IMR-90 (cell line): ENCODE measurements around the gene ZMAT5. TPM values are rescaled to one million over a fixed set of nuclear protein-coding genes. Genes with fewer than 3 reads are reported as not detected.

Source experiments
- ATAC-seq: fragments of 200-7000 bp; cut with Tn5 transposase; 2 replicates; pipeline ENCODE4 v1.9.1; 2020; ENCODE audit warnings: low read depth, mild to moderate bottlenecking, moderate library complexity
- BruUV-seq: library from RNA; stranded (reverse); fragments of 400-500 nt; replicated peaks from 2 replicates; lab custom pipeline; 2021; lab: Mats Ljungman, UMichigan
- CTCF ChIA-PET: fragments of 300-600 bp; formaldehyde crosslinking; extraction: SDS; loops from one replicate; lab custom pipeline; 2021; ENCODE audit warnings: antibody characterized with exemption; lab: Yijun Ruan, JAX
- POLR2A ChIA-PET: fragments of 300-600 bp; sonication (Branson Sonifier 250); formaldehyde crosslinking; loops from one replicate; lab custom pipeline; 2022; ENCODE audit warnings: antibody characterized with exemption; ENCODE audit not compliant: unreplicated experiment; lab: Charles Lee
- DNase-seq: peaks from one replicate; pipeline ENCODE4 v3.0.0; 2013
- H2AFZ ChIP-seq: replicated peaks from 2 replicates; pipeline ENCODE3; 2013; ENCODE audit warnings: low read length, mild to moderate bottlenecking; ENCODE audit not compliant: poor library complexity
- H2AK5ac ChIP-seq: 2 replicates; pipeline ENCODE4 v1.6.1; 2013; ENCODE audit warnings: low read depth, low read length, inconsistent platforms
- H2AK9ac ChIP-seq: replicated peaks from 2 replicates; pipeline ENCODE3; 2013; ENCODE audit warnings: mild to moderate bottlenecking, low read depth, low read length, moderate library complexity; ENCODE audit not compliant: poor library complexity
- H2BK120ac ChIP-seq: 2 replicates; pipeline ENCODE4 v1.6.1; 2013; ENCODE audit warnings: low read depth, low read length, inconsistent platforms
- H2BK15ac ChIP-seq: 3 replicates; pipeline ENCODE4 v1.6.1; 2013; ENCODE audit warnings: low read depth, low read length, inconsistent platforms
- H2BK20ac ChIP-seq: 2 replicates; pipeline ENCODE4 v1.6.1; 2013; ENCODE audit warnings: low read depth, mild to moderate bottlenecking, inconsistent platforms, low read length, moderate library complexity
- H2BK5ac ChIP-seq: 2 replicates; pipeline ENCODE4 v1.6.1; 2013; ENCODE audit warnings: mild to moderate bottlenecking, low read depth, low read length, inconsistent platforms; ENCODE audit not compliant: poor library complexity, severe bottlenecking
- H3K14ac ChIP-seq: replicated peaks from 2 replicates; pipeline ENCODE4 v1.6.1; 2013; ENCODE audit warnings: low read depth, low read length, inconsistent platforms
- H3K18ac ChIP-seq: 2 replicates; pipeline ENCODE4 v1.6.1; 2013; ENCODE audit warnings: low read depth, low read length, control low read depth
- H3K23ac ChIP-seq: 2 replicates; pipeline ENCODE4 v1.6.1; 2013; ENCODE audit warnings: low read depth, low read length, inconsistent platforms
- H3K27ac ChIP-seq: 2 replicates; pipeline ENCODE4 v1.5.1; 2013; ENCODE audit warnings: mild to moderate bottlenecking, control low read depth, low read length; ENCODE audit not compliant: insufficient read depth
- H3K27me3 ChIP-seq: 2 replicates; pipeline ENCODE4 v1.6.1; 2013; ENCODE audit warnings: low read length; ENCODE audit not compliant: control insufficient read depth, insufficient read depth
- H3K36me3 ChIP-seq: 2 replicates; pipeline ENCODE4 v1.6.1; 2013; ENCODE audit warnings: low read length, mixed read lengths; ENCODE audit not compliant: control insufficient read depth, insufficient read depth
- H3K4ac ChIP-seq: 2 replicates; pipeline ENCODE4 v1.6.1; 2013; ENCODE audit warnings: low read depth, low read length, inconsistent platforms
- H3K4me1 ChIP-seq: 2 replicates; pipeline ENCODE4 v1.6.1; 2013; ENCODE audit warnings: low read length, mixed read lengths; ENCODE audit not compliant: control insufficient read depth, insufficient read depth
- H3K4me2 ChIP-seq: 2 replicates; pipeline ENCODE4 v1.6.1; 2013; ENCODE audit warnings: low read depth, mild to moderate bottlenecking, control low read depth, low read length, moderate library complexity
- H3K4me3 ChIP-seq: 2 replicates; pipeline ENCODE4 v1.5.1; 2013; ENCODE audit warnings: low read depth, mild to moderate bottlenecking, control low read depth, low read length, moderate library complexity; ENCODE audit not compliant: insufficient read depth
- H3K56ac ChIP-seq: 2 replicates; pipeline ENCODE4 v1.6.1; 2013; ENCODE audit warnings: low read length, inconsistent platforms; ENCODE audit not compliant: insufficient read depth; ENCODE audit errors: extremely low read depth
- H3K79me1 ChIP-seq, 2 experiments: 2 replicates each; pipeline ENCODE4 v1.6.1; 2013; ENCODE audit warnings: low read length in 2 of 2, inconsistent platforms in 1 of 2, low read depth in 1 of 2
- H3K9ac ChIP-seq: 2 replicates; pipeline ENCODE4 v1.6.1; 2013; ENCODE audit warnings: low read depth, low read length, control low read depth
- H3K9me1 ChIP-seq: 2 replicates; pipeline ENCODE4 v1.6.1; 2013; ENCODE audit warnings: low read length, inconsistent platforms; ENCODE audit not compliant: insufficient read depth
- H3K9me3 ChIP-seq: 2 replicates; pipeline ENCODE4 v1.6.1; 2013; ENCODE audit warnings: low read length; ENCODE audit not compliant: control insufficient read depth, insufficient read depth
- H4K20me1 ChIP-seq: 2 replicates; pipeline ENCODE4 v1.6.1; 2013; ENCODE audit warnings: low read length, inconsistent platforms; ENCODE audit not compliant: insufficient read depth
- H4K5ac ChIP-seq: 2 replicates; pipeline ENCODE4 v1.6.1; 2013; ENCODE audit warnings: mild to moderate bottlenecking, low read depth, low read length, control low read depth
- H4K8ac ChIP-seq, 2 experiments: 2 replicates each; pipeline ENCODE4 v1.6.1; 2013; ENCODE audit warnings: low read depth in 2 of 2, low read length in 2 of 2, control low read depth in 1 of 2, inconsistent platforms in 1 of 2
- H4K91ac ChIP-seq: 2 replicates; pipeline ENCODE4 v1.6.1; 2013; ENCODE audit warnings: low read depth, low read length, inconsistent platforms; ENCODE audit not compliant: insufficient read depth
- BHLHE40 ChIP-seq: fragments of 150-350 bp; IDR thresholded peaks from 2 replicates; pipeline ENCODE4 v1.6.1; 2016; ENCODE audit warnings: mild to moderate bottlenecking, low read depth, low read length
- CEBPB ChIP-seq: IDR thresholded peaks from 2 replicates; pipeline ENCODE4 v1.6.1; 2012; ENCODE audit warnings: low read depth, low read length, improper control_type of control experiment
- CHD1 ChIP-seq: IDR thresholded peaks from 2 replicates; pipeline ENCODE4 v1.6.1; 2012; ENCODE audit warnings: low read depth, low read length, improper control_type of control experiment
- CTCF ChIP-seq: conservative IDR thresholded peaks from 2 replicates; pipeline ENCODE4 v1.5.1; 2012; ENCODE audit warnings: mild to moderate bottlenecking, low read depth, low read length, improper control_type of control experiment
- ELK1 ChIP-seq: fragments of 150-350 bp; IDR thresholded peaks from 2 replicates; pipeline ENCODE4 v1.6.1; 2016; ENCODE audit warnings: low read depth, mild to moderate bottlenecking, low read length, moderate library complexity, borderline replicate concordance
- FOS ChIP-seq: fragments of 150-350 bp; IDR thresholded peaks from 2 replicates; pipeline ENCODE4 v1.6.1; 2016; ENCODE audit warnings: low read depth, low read length
- MAFK ChIP-seq: IDR thresholded peaks from 2 replicates; pipeline ENCODE4 v1.6.1; 2012; ENCODE audit warnings: low read depth, low read length, improper control_type of control experiment
- MAZ ChIP-seq: IDR thresholded peaks from 2 replicates; pipeline ENCODE4 v1.6.1; 2012; ENCODE audit warnings: low read depth, mild to moderate bottlenecking, low read length, improper control_type of control experiment, moderate library complexity, borderline replicate concordance
- MXI1 ChIP-seq: IDR thresholded peaks from 2 replicates; pipeline ENCODE4 v1.6.1; 2012; ENCODE audit warnings: low read depth, mild to moderate bottlenecking, low read length, moderate library complexity, borderline replicate concordance
- NFE2L2 ChIP-seq: fragments of 150-350 bp; IDR thresholded peaks from 2 replicates; pipeline ENCODE4 v1.6.1; 2016; ENCODE audit warnings: low read depth, mild to moderate bottlenecking, low read length
- POLR2A ChIP-seq: IDR thresholded peaks from 2 replicates; pipeline ENCODE4 v1.6.1; 2012; ENCODE audit warnings: mild to moderate bottlenecking, low read depth, low read length
- RAD21 ChIP-seq: IDR thresholded peaks from 2 replicates; pipeline ENCODE4 v1.6.1; 2012; ENCODE audit warnings: low read length, improper control_type of control experiment
- RFX5 ChIP-seq: IDR thresholded peaks from 2 replicates; pipeline ENCODE4 v1.8.0; 2012; ENCODE audit warnings: low read depth, mild to moderate bottlenecking, low read length, moderate library complexity
- SMC3 ChIP-seq: fragments of 150-350 bp; IDR thresholded peaks from 2 replicates; pipeline ENCODE4 v1.6.1; 2016; ENCODE audit warnings: low read depth, mild to moderate bottlenecking, antibody characterized with exemption, low read length, moderate library complexity
- USF2 ChIP-seq: fragments of 150-350 bp; IDR thresholded peaks from 2 replicates; pipeline ENCODE4 v1.6.1; 2017; ENCODE audit warnings: mild to moderate bottlenecking, antibody characterized with exemption, low read length, low read depth
- WGBS, 2 experiments: methylation state at CpG; one replicate each; pipeline versions ENCODE4 v1.1.5 to v1.1.7; 2013; ENCODE audit warnings: missing lambda C conversion rate in 2 of 2; ENCODE audit not compliant: insufficient read length in 1 of 2; ENCODE audit errors: extremely low coverage in 2 of 2; 5-methylcytosine and 5-hydroxymethylcytosine counted together
- dilution Hi-C: fragments of 300-500 bp; cut with HindIII; formaldehyde crosslinking; loops from one replicate; pipeline ENCODE4 v1.14.3; 2018; ENCODE audit warnings: low sequenced_read_pairs; ENCODE audit not compliant: unreplicated experiment
- in situ Hi-C: fragments of 300-500 bp; cut with MboI; formaldehyde crosslinking; loops from 3 replicates; pipeline ENCODE4 v1.14.3; 2019; ENCODE audit warnings: low sequenced_read_pairs, inconsistent platforms, mixed read lengths
- intact Hi-C: fragments of 100-400 bp; cut with micrococcal nuclease; formaldehyde crosslinking; loops from 2 replicates; pipeline ENCODE4 v1.10.0; 2022
- polyA plus RNA-seq, 3 experiments: library from polyadenylated mRNA; depleted of rRNA; stranded (reverse); fragments of >200 nt; gene quantifications; 2 replicates each; pipeline ENCODE4 v1.2.3, GENCODE V29; 2012; ENCODE audit warnings: low replicate concordance in 1 of 3
- total RNA-seq: library from RNA; depleted of rRNA; stranded (reverse); fragments of >200 nt; gene quantifications from 2 replicates; pipeline ENCODE4 v1.2.3, GENCODE V29; 2012

ZMAT5 gene
- total and polyA plus RNA-seq, 2 of the 4 experiments (the other 2 are of a cell fraction), result 21.7 to 31.8 TPM

GRCh38 chr22:29691636-29692326, 75.0 kb downstream of the ZMAT5 start:
- no peak overlapping the region for H3K4me2 ChIP-seq
- H3K4ac ChIP-seq, result no peak overlapping the region
- no peak overlapping the region for H4K91ac ChIP-seq
- H3K9ac ChIP-seq, result no peak overlapping the region
- H3K14ac ChIP-seq, result no peak overlapping the region
- H3K9me3 ChIP-seq, result no peaks in the 10 kb centered on the region
- H2AK5ac ChIP-seq, result no peak overlapping the region
- no peak overlapping the region for H2BK20ac ChIP-seq
- ChIA-PET CTCF (no interaction called here), POLR2A (no interaction called here)
- H4K20me1 ChIP-seq, result peaks cover 9% of the 10 kb centered on the region
- H3K79me1 ChIP-seq, result peaks cover 4 to 20% of the 10 kb centered on the region in 2 experiments; a peak in 3 of 4 replicates
- no peak overlapping the region for H4K5ac ChIP-seq
- H3K9me1 ChIP-seq, result no peaks in the 10 kb centered on the region
- in situ Hi-C loops (no loop called here), intact Hi-C loops (loop anchor here (2.0 kb wide), 1 partner anchor 313 kb away; no protein-coding TSS in a partner anchor), dilution Hi-C loops (loop anchor here (25.0 kb wide), 1 partner anchor 346 kb away; no protein-coding TSS in a partner anchor)
- H2BK15ac ChIP-seq, result no peak overlapping the region
- H3K23ac ChIP-seq, result no peak overlapping the region
- no peak overlapping the region for H2AK9ac ChIP-seq
- ATAC-seq, result no peak
- H3K18ac ChIP-seq, result no peak overlapping the region
- H2AFZ ChIP-seq, result no peak overlapping the region
- no peak overlapping the region for H2BK120ac ChIP-seq
- H3K36me3 ChIP-seq, result peaks cover 45% of the 10 kb centered on the region
- no peak for DNase-seq
- H4K8ac ChIP-seq, result no peak overlapping the region
- no peak overlapping the region for H3K4me3 ChIP-seq
- no peak overlapping the region for H3K56ac ChIP-seq
- no peak overlapping the region for H2BK5ac ChIP-seq
- 0 out of 2 replicates have a peak, but pooled peaks cover 2% of the 10 kb centered on the region for H3K4me1 ChIP-seq
- 88% methylated on average over 11 of the region's 13 CpGs; no CpG with 5 or more reads in 1 of the 2 experiments for WGBS, 2 experiments
- no TSS peak for BruUV-seq
- H3K27me3 ChIP-seq, result no peaks in the 10 kb centered on the region
- H3K27ac ChIP-seq, result no peak overlapping the region
- TF ChIP-seq CHD1 (no peak), MAZ (no peak), USF2 (no peak), CEBPB (no peak), MXI1 (no peak), POLR2A (no peak), RAD21 (no peak), BHLHE40 (no peak), MAFK (no peak), SMC3 (no peak), RFX5 (no peak), CTCF (no peak), ELK1 (no peak), NFE2L2 (no peak), FOS (no peak)
